GM18519 (cell line): ENCODE data around the gene SOST.
"Not testable (repeated sequence)": the region's sequence is repeated elsewhere in the genome, so short reads cannot be mapped to it uniquely, and the experiment has no call there.

Experiments
- ATAC-seq: cut with Tn5 transposase; IDR thresholded peaks from one replicate; pipeline ENCODE4 v1.9.1; 2021; ENCODE audit warnings: mild to moderate bottlenecking, moderate library complexity; ENCODE audit not compliant: unreplicated experiment, low FRiP score

SOST gene

DNA sequence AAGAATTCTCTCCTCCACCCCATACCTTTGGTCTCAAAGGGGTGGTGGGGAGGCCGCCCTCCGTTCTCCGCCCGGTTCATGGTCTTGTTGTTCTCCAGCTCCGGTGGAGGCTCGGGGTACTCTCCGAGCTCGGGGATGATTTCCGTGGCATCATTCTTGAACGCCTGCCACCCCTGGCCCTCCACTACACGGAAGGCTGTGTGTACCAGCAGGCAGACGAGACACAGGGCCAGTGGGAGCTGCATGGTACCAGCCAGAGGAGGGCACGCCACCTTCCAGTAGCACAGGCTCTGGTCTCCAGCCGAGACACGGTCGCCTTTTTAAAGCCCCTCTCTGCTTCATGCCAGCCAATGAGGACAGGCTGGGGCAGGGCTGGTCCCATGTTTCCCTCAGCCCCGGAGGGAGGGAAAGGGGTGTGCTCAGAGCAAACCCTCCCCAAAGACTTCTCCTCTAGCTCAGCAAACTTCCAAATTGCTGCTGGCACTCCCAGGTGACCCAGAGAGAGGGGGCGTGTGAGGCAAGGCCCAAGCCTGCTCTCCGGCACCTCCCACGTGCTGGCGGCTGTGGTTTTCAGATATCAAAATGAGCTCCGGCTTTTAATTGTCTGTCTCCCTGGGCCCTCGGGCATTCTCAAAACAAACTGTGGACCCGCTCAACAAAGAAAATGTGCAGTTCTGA is at the start of gene SOST:
Gene SOST, minus strand, starts transcription at position 295 of the 678 bp plus-strand sequence. Its CDS starts 50 bp downstream, at position 245.
- no peak for ATAC-seq

DNA sequence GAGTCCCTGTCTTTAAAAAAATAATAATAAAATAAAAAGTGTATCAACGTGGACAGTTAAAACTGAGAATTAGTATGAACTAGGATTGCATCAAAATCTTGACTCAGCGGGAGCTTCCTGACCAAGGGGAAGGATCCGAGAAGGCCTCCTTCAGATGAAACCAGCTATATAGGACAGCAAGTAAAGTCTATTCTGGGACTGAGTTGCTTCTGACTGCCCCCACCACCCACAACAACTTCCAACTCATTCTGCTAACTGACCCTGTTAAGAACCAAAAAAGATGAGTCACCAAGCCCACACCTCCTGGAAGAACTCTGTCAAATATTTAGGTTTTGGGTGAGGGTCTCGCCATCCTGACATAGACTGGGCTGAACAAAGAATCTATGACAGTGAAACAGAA is 49.5 kb upstream of the SOST start:
- no peak for ATAC-seq

DNA sequence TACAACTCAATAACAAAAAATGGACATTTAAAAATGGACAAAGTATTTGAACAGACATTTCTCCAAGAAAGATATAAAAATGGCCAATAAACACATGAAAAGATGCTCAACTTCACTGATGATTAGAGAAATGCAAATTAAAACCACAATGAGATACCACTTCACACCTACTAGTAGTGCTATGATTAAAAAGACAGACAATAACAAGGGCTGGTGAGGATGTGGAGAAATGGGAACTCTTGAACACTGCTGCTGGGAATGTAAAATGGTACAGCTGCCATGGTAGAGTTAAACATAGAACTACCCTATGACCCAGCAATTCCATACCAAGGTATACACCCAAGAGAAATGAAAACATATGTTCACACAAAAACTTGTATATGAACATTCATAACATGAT is 46.5 kb upstream of the SOST start:
- no peak for ATAC-seq

DNA sequence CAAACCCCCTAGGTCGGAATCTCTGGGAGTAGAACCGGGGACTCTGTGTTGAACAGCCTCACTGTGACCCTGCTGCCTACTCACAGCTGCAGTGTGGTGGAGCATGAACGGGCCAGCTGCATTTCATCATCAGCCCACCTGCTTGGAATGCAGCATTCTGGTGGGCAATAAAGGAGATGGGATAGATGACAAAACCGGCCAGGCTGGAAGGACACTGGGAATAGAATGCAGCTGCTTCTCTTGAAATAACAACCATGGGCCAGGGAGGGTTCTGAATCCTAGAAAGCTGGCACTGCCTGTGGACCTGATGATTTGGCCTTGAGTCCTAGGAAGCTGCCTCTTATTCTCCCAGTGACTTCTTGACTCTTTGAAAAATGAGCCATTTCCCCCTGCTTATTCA is 45.2 kb upstream of the SOST start:
- ATAC-seq: no peak

DNA sequence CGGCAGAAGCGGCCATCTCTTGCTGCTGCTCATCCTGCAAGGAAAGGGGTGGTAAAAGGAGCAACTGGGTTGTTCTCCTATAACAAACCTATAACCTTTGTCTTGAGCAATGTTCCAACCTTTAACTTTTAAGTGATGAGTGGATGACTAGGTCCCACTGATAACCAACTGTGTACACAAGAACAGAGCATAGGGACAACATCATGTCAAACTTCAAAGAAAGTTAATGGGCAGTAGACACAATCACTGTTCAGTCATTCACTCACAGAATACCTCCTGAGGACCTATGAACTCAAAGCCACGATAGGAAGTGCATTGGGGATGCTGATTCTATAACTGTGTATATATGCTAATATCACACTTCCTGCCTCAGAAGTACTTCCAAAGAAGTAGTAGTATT is 43.3 kb upstream of the SOST start:
- ATAC-seq: no peak

DNA sequence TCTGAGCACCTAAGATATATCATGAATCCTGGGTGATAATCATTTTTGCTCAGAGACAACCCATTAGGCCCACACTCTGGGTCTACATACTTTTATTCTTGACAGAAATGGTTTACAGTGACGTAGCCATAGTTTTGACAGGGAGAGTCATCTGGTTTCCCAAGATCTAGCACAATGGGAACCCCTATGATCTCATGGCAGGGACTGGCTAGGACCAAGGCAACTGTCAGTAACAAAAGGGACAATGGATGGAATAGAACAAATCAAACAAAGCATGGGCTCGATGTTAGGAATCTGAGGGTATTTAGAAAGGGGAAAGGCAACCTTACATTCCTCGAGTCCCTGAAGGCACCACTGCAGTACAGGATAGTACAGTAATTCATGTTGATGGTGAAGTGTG is 42.1 kb upstream of the SOST start:
- no peak for ATAC-seq

DNA sequence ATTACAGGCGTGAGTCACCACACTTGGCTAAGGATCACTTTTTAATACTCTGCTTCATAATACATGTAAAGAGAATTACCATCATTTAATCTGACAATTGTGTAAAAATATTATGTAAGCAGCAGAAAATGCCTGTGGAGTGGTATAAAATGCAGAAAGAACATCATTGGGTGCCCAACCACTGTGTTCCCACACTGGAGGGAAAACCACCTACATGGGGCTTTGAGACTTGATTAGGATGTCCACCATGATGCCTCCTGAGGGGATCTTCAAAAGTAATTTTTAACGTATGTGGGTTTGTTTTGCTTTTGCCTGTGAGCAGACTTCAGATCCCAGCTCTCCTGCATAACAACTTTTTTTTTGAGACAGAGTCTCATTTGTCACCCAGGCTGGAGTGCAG is 40.5 kb upstream of the SOST start:
- no peak for ATAC-seq

DNA sequence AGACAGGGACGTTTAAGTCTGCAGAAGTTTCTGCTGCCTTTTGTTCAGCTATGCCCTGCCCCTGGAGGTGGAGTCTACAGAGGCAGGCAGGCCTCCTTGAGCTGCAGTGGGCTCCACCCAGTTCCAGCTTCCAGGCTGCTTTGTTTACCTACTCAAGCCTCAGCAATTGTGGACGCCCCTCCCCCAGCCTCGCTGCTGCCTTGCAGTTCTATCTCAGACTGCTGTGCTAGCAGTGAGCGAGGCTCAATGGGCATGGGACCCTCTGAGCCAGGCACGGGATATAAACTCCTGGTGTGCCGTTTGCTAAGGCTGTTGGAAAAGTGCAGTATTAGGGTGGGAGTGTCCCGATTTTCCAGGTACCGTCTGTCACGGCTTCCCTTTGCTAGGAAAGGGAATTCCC is 39.4 kb upstream of the SOST start:
- not testable (repeated sequence) for ATAC-seq

DNA sequence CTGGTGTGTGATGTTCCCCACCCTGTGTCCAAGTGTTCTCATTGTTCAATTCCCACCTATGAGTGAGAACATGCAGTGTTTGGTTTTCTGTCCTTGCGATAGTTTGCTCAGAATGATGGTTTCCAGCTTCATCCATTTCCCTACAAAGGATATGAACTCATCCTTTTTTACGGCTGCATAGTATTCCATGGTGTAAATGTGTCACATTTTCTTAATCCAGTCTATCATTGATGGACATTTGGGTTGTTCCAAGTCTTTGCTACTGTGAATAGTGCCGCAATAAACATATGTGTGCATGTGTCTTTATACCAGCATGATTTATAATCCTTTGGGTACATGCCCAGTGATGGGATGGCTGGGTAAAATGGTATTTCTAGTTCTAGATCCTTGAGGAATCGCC is 34.1 kb upstream of the SOST start:
- not testable (repeated sequence) for ATAC-seq

DNA sequence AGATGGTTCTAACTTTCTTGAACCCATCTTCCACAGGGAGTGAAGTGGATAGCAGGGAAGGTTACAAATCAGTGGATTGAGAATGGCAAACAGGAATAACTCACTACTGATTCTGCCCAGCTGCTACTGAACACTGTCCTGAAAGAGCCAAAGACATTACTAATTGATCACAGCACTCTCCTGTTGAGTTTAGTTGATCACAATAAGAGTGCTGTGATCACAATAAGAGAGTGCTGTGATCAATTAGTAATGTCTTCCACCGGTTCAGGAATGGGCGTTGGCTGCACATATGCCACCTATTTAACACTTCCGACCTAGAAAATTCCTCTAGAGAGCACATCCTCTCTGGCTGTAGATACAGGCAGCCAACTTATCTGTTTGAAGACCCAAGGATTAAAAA is 33.0 kb upstream of the SOST start:
- no peak for ATAC-seq

DNA sequence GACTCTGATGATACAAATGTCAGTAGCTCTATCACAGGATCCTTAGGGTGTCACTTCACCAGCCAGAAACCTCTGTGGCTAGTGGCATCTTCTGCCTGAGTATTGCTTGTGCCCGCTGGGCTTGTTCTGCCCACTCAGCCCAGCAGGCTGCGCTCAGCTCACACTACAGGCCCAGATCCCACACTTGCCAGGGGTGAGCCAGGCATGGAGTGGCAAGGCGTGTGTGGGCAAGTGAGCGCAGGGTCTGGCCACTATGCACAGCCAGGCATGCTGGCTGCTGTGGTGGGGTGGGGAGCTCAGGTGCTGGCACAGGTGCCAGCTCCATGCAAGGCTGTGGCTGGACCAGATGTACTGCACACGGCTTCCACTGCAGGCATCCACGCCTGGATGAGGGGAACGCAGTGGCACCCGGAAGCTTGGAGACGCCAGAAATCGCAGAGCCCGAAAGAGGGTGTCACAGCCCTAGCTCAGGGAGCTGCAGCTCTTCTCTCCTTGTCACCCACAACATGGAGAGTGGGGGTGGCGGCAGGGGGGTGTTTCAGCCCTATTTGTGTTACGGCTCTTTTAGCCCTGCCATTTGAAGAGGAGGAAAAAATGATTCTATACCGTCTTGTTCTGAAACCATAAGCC is 31.8 kb upstream of the SOST start:
- ATAC-seq: no peak

DNA sequence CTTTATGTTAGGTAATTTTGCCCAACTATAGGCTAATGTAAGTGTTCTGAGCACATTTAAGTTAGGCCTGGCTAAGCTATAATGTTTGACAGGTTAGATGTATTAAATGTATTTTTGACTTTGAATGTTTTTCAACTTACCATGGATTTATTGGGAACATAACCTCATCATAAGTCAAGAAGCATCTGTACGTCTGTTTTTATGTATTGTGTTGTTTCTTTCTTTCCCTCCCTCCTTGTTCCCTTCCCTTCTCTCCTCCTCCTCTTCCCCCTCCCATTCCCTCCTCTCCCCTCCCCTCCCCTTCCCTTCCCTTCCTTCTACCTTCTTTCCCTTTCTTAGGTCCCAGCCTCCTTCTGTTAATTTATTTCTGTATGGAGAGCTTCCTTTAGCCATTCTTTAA is 30.9 kb upstream of the SOST start:
- ATAC-seq: no peak

DNA sequence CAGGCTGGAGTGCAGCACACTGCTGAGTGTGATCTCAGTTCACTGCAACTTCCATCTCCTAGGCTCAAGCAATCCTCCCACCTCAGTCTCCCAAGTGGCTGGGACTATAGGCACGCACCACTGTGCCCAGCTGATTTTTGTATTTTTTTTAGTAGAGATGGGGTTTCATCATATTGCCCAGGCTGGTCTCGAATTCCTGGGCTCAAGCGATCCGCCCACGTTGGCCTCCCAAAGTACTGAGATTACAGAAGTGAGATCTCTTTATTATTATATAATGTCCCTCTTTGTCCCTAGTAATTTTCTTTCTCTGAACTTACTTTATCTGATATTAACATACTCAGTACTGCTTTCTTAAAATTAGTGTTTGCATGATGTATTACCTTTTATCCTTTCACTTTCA is 29.9 kb upstream of the SOST start:
- ATAC-seq: no peak

DNA sequence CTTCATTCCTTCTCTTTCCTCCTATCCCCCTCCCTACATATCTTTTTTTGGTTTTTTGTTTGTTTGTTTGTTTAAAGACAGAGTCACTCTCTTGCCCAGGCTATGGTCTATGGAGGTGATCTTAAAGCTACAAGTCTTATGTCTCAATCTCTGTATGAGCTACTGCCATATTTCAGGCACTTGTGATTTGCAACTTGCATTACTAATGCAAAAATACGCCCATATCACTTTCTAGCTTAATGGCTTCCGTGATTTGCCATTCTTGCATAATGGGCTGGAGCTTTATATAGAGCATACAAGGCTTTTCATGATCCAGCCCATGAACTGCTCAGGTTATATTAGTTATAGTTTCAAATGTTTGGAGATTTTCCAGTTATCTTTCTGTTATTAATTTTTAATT is 29.1 kb upstream of the SOST start:
- ATAC-seq: no peak

DNA sequence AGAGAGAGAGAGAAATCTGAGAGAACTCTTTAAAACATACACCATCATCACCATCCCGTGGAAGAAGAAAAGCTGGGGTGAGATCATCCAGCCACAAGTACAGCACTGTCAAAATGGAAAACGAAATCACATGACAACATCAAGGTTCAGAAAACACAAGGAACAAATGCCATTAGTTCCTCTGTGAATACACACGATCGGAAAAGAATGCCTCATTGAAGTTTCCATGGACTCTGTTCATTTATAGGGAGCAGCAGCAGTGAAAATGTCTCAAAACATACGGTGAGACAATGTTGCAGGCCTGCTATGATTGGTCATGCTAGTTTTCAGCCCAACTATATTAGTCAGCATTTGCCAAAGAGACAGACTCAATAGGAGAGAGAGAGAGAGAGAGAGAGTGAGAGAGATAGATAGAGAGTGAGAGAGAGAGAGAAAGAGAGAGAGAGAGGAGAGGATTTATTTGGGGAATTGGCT is 26.1 kb upstream of the SOST start:
- ATAC-seq: no peak

DNA sequence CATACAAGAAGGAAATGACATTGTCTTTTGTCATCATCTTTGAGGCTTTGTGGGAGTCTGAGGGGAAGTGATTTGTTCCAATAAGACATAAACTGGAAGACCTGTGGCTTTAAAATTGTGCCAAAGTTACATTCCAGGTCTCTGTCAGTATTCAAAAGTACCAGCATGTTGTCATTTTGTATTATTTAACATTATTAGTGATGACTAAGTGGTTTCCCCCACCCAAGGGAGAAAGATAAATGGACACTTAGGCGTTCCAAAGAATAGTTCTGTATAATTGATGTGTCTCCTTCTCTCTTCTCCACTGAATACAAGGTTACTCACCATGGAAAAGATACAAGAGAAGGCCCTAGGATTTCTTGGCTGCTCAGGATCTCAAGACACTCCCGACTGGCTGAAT is 25.5 kb upstream of the SOST start:
- ATAC-seq: no peak

DNA sequence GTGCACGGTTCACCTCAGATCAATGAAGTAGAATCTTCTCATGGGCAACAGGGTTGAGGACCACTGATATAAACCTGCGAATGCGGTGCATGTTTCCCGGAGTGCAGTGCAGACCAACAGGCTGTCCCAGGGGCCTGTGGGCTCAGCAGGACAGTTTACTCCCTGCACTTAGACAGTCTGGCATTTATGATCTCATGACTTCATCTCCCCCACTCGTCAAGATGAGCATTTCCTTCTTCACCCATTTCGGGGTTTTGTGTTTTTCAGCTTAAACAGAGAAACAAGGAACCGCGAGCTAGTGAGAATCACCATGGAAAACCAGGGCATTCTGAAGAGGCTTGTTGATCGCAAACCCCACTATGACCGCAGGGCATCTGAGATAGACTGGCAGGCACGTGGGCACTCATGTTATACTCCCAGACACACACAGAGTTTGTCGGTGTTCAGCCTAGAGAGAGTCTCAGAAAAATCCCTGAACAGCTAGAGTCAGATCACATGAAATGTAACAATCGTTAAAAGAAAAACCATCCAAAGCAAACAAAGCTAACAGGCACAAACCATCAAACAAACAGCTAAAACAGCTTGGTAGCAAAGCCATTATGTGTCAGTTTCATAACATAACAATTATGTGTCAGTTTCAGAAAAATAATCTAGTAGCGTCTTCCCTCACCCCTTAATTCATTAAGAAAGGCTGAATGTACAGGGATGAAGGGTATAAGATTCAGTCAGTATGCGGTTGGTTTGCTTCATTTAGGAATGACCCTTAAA is 24.5 kb upstream of the SOST start:
- no peak for ATAC-seq

DNA sequence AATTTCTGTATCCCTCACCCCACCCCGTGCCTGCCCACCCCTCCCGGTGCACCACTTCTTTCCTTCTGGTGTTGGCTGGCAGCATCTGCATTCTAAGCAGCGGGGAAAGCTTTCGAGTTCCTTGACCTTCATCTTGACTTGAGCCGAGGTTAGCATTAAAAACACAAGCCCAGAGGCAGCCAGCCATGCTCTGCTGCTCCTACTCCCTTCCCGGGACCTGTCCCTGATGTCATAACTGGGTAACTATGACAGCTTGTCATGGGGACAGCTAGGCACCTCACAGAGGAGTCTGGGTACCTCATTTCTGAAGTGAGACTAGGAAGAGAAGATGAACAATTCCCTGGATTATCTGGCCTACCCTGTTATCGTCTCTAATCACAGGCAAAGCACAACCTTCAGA is 21.5 kb upstream of the SOST start, which contains the start of gene CFAP97D1:
Gene CFAP97D1, plus strand, starts transcription at position 301 of the 400 bp plus-strand sequence. Its CDS starts 28 bp downstream, at position 329.
- no peak for ATAC-seq

DNA sequence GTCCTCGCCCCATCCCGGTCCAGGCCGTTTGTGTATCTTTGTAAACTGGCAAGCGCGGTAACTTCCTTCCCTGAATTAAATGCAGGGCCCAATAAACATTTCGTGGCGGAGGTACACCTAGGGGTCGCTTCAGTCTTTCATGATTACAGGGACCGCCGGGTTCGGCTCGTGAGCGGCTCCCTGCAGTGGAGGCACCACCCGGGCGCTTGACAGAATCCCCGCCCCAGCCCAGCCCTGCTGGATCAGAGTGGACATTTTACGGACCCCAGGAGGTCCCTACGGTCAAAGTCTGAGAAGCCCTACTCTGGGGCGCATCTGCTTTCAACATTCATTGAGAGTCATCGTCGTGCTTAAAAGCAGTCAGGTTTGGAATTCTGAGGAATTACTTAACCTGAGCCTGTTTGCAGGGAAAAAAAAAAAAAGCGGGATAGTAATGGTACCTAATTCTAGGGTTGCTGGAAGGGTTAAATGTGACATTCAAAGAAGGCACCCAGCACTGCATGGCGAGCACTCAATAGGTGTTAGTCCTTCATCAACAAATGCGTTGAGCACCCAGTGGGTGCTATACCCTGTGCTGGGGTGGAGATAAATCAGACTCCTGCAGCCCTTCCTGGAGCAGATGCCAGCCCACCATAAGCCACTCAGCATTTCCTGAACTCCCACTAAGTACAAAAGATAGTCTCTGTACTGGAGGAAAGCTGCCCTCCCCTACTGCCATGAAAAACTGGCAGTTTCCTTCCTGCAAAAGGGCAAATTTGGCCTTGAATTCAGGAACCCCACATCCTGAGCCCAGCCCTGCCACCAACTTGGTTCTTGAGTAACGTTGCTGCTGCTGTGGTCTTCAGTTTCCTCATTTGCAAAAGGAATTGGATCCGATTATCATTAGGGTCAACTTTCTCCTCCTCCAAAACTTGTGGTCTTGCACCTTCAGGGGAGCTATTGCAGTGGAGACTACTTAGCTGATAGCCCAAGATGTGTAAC is 20.8 kb upstream of the SOST start:
- no peak for ATAC-seq
